Thoracic aorta (tissue), 2 donors: Measurements from ENCODE around the gene KRTAP4-3. TPM values are rescaled to one million over a fixed set of nuclear protein-coding genes. Genes with fewer than 3 reads are reported as not detected.
"Not testable (repeated sequence)": the region's sequence is repeated elsewhere in the genome, so short reads cannot be mapped to it uniquely, and the experiment has no call there.

Experiments used
- ATAC-seq: fragments of 150-250 bp; one replicate; pipeline ENCODE4 v1.8.0; 2017; ENCODE audit warnings: low read depth; ENCODE audit not compliant: insufficient number of reproducible peaks, low FRiP score
- DNase-seq: peaks from one replicate; pipeline ENCODE4 v3.0.0-alpha.2; 2020; ENCODE audit warnings: low spot score
- H3K27ac ChIP-seq, 2 donors: fragments of 200-600 bp; sonication (generic); 1 replicate in 1 of 2; 2 replicates in 1 of 2; pipeline ENCODE4 v1.5.1; 2016; ENCODE audit warnings: mild to moderate bottlenecking in 2 of 2, moderate library complexity in 2 of 2
- H3K27me3 ChIP-seq: fragments of 200-600 bp; sonication (generic); replicated peaks from 2 replicates; pipeline ENCODE4 v1.6.0; 2016; ENCODE audit warnings: mild to moderate bottlenecking; ENCODE audit not compliant: insufficient read depth
- H3K36me3 ChIP-seq: fragments of 200-600 bp; sonication (generic); one replicate; pipeline ENCODE4 v1.5.1; 2016
- H3K4me1 ChIP-seq, 2 donors: fragments of 200-600 bp; sonication (generic); 1 replicate in 1 of 2; 2 replicates in 1 of 2; pipeline versions ENCODE4 v1.5.1 to v1.6.0; 2016; ENCODE audit warnings: low read depth in 2 of 2, mild to moderate bottlenecking in 1 of 2; ENCODE audit not compliant: control insufficient read depth in 1 of 2
- H3K4me3 ChIP-seq: fragments of 200-600 bp; sonication (generic); 2 replicates; pipeline ENCODE4 v1.5.1; 2016; ENCODE audit warnings: mild to moderate bottlenecking
- H3K9me3 ChIP-seq: fragments of 200-600 bp; sonication (generic); 2 replicates; pipeline ENCODE4 v1.5.1; 2016
- total RNA-seq, 2 donors: library from RNA; depleted of rRNA; stranded (reverse); fragments of >200 nt; gene quantifications; one replicate each; pipeline versions ENCODE4 v1.1.0 to v1.2.3, GENCODE V29; 2016
- TF ChIP-seq, protein P1 (sequence below): fragments of 200-600 bp; sonication (generic); IDR thresholded peaks from one replicate; pipeline ENCODE4 v1.5.1; 2019; ENCODE audit warnings: antibody characterized with exemption

The KRTAP4-3 gene
- total RNA-seq, 2 donors from 2014 or later, result not detected

- no peak for ATAC-seq
- DNase-seq, result no peak
- Histone ChIP-seq H3K4me3 (no peak overlapping the region), H3K36me3 (no peaks in the 10 kb centered on the region), H3K9me3 (no peaks in the 10 kb centered on the region), H3K4me1 (no peaks in the 10 kb centered on the region), H3K27me3 (no peaks in the 10 kb centered on the region), H3K27ac (no peak overlapping the region)
- TF ChIP-seq, protein P1, sequence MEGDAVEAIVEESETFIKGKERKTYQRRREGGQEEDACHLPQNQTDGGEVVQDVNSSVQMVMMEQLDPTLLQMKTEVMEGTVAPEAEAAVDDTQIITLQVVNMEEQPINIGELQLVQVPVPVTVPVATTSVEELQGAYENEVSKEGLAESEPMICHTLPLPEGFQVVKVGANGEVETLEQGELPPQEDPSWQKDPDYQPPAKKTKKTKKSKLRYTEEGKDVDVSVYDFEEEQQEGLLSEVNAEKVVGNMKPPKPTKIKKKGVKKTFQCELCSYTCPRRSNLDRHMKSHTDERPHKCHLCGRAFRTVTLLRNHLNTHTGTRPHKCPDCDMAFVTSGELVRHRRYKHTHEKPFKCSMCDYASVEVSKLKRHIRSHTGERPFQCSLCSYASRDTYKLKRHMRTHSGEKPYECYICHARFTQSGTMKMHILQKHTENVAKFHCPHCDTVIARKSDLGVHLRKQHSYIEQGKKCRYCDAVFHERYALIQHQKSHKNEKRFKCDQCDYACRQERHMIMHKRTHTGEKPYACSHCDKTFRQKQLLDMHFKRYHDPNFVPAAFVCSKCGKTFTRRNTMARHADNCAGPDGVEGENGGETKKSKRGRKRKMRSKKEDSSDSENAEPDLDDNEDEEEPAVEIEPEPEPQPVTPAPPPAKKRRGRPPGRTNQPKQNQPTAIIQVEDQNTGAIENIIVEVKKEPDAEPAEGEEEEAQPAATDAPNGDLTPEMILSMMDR, result no peak
Observed at GRCh38 chr17:41150026-41150425, 18.0 kb downstream of the KRTAP4-3 start.

DNA sequence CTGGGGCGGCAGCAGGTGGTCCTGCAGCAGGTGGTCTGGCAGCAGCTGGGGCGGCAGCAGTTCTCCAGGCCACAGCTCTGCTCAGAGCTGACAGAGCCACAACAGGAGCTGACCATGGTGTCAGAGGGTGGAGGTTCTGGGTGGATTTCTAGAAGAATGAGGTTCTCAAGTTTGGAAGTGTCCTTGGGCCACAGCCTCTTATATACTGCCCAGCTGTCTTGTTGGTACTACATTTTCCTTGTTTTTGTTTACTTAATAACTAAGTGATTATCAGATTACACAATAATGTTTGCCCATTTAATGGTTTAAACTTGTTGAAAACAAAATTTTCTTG, 18.4 kb downstream of the KRTAP4-3 start, which contains the start of gene KRTAP4-5:
KRTAP4-5 (minus strand) TSS at position 174 of the 334 bp plus-strand sequence; CDS start at position 116, 58 bp downstream.
- H3K36me3 ChIP-seq, result no peaks in the 10 kb centered on the region
- H3K4me1 ChIP-seq, result no peaks in the 10 kb centered on the region
- H3K4me3 ChIP-seq, result no peak within 1 kb of the TSS
- DNase-seq (no peak), ATAC-seq (no peak)
- no peaks in the 10 kb centered on the region for H3K9me3 ChIP-seq
- H3K27ac ChIP-seq, result no peak within 1 kb of the TSS
- no peaks in the 10 kb centered on the region for H3K27me3 ChIP-seq
- TF ChIP-seq, protein P1, result no peak

GRCh38 chr17:41148971-41149651, 18.9 kb downstream of the KRTAP4-3 start:
- H3K9me3 ChIP-seq, ATAC-seq, H3K27ac ChIP-seq, DNase-seq, H3K4me3 ChIP-seq, H3K27me3 ChIP-seq, H3K4me1 ChIP-seq, H3K36me3 ChIP-seq: not testable (repeated sequence)

DNA sequence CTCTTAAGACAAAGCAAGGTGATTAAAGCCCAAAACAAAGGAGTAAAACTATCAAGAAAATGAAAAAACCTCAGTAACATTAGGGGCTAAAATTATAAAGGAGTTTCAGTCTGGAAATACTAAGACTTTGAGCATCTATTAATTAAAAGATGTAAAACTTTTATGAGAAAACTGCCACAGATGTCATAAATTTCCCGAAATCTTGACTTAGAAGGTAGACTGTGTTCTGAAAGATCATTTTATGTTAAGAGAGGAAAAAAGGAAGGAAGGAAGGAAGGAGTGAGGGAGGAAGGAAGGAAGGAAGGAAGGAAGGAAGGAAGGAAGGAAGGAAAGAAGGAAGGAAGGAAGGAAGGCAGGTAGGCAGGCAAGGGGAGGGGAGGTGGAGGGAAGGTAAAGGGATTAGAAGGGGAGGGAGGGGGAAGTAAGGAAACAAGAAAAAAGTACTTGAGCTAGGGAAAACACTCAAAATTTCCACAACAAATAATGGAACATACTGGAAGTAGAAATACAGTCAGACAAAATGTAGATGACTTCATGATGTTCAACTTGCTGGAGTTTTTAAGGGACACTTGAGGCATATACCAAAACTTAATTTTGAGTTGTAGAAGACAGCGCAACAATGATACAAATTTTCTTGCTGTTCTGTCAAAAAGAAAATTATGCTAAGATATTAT, 20.4 kb downstream of the KRTAP4-3 start:
- TF ChIP-seq, protein P1, result no peak
- Histone ChIP-seq H3K27me3 (no peaks in the 10 kb centered on the region), H3K4me1 (no peaks in the 10 kb centered on the region), H3K36me3 (no peaks in the 10 kb centered on the region), H3K4me3 (no peak overlapping the region), H3K9me3 (peaks cover 5% of the 10 kb centered on the region), H3K27ac (no peak overlapping the region)
- DNase-seq, result no peak
- ATAC-seq, result no peak

- no peaks in the 10 kb centered on the region for H3K27me3 ChIP-seq
- H3K27ac ChIP-seq, result no peak overlapping the region
- DNase-seq, result no peak
- TF ChIP-seq, protein P1, result no peak
- peaks cover 5% of the 10 kb centered on the region for H3K9me3 ChIP-seq
- H3K4me3 ChIP-seq, result no peak overlapping the region
- no peak for ATAC-seq
- H3K4me1 ChIP-seq, result no peaks in the 10 kb centered on the region
- no peaks in the 10 kb centered on the region for H3K36me3 ChIP-seq
Observed at GRCh38 chr17:41145261-41145660, 22.8 kb downstream of the KRTAP4-3 start.
